Upper lobe of right lung (tissue), 1 donor: ENCODE measurements around the gene ADORA3. TPM values are rescaled to one million over a fixed set of nuclear protein-coding genes. Genes with fewer than 3 reads are reported as not detected.

Experiments
- ATAC-seq: fragments of 200-7000 bp; cut with Tn5 transposase; one replicate; pipeline ENCODE4 v1.9.1; 2020; ENCODE audit warnings: mild to moderate bottlenecking, moderate library complexity
- DNase-seq: peaks from one replicate; pipeline ENCODE4 v3.0.0-alpha.2; 2020
- H3K27ac ChIP-seq: fragments of 200-600 bp; one replicate; pipeline ENCODE4 v1.8.0; 2022
- H3K27me3 ChIP-seq: fragments of 200-600 bp; one replicate; pipeline ENCODE4 v1.8.0; 2022; ENCODE audit warnings: mild to moderate bottlenecking
- H3K36me3 ChIP-seq: fragments of 200-600 bp; one replicate; pipeline ENCODE4 v1.8.0; 2022
- H3K4me1 ChIP-seq: fragments of 200-600 bp; one replicate; pipeline ENCODE4 v1.8.0; 2022
- H3K4me3 ChIP-seq: fragments of 200-600 bp; one replicate; pipeline ENCODE4 v1.8.0; 2022; ENCODE audit warnings: mild to moderate bottlenecking
- H3K9me3 ChIP-seq: fragments of 200-600 bp; one replicate; pipeline ENCODE4 v1.8.0; 2022
- intact Hi-C: fragments of 100-400 bp; cut with DNase I; formaldehyde crosslinking; loops from one replicate; pipeline ENCODE4 v1.11.0; 2022
- total RNA-seq: library from RNA; stranded (reverse); fragmentation: NEBNext Ultra II Directional; extraction: Animal tissue kit (Norgen Biotek cat#: 25700); gene quantifications from one replicate; pipeline ENCODE4 v1.2.1, GENCODE V29; 2021
- TF ChIP-seq, protein P1 (sequence below): fragments of 200-600 bp; IDR thresholded peaks from one replicate; pipeline ENCODE4 v1.8.0; 2022; ENCODE audit warnings: antibody characterized with exemption
- donor health status: DM: no; HTN: yes; CAD: no; lungs with severe emphysema.

ADORA3 gene
- total RNA-seq, 1 donor from 2014 or later = 9.3 TPM

DNA sequence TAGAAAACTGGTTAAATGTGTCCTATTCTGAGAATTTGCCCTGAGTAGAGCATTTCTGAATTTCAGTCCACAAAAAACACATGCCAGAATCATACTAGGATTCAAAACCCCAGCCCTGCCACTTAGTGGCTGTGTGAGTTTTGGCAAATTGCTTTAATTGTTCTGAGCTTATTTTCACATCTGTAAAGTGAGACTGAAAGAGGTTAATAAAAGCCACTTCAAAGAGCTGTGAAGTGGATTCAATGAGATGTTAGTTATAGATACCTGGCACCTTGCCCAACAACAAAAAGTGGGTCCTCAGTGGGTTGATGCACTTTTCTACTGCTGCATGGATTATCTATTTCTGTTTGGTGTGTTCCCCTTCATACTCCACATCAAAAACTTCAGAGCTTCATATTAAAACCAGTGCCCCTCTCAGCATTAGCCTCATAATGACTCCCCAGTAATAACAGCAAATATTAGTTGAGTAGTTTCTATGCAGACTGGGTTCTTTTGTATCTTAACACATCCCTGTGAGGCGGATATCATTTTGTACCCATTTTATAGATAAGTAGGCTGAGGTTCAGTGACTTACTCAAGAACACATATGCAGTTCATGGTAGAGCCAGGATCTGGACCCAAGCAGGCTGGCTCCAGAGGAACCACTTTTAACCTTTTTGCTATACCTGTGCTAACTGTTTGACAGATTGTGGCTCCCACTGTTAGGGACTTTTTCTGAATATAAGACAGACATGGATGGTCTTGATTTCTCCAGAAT lies 14.2 kb upstream of the ADORA3 start:
- H3K4me1 ChIP-seq = peaks cover 20% of the 10 kb centered on the region
- no peaks in the 10 kb centered on the region for H3K27me3 ChIP-seq
- TF ChIP-seq, protein P1, sequence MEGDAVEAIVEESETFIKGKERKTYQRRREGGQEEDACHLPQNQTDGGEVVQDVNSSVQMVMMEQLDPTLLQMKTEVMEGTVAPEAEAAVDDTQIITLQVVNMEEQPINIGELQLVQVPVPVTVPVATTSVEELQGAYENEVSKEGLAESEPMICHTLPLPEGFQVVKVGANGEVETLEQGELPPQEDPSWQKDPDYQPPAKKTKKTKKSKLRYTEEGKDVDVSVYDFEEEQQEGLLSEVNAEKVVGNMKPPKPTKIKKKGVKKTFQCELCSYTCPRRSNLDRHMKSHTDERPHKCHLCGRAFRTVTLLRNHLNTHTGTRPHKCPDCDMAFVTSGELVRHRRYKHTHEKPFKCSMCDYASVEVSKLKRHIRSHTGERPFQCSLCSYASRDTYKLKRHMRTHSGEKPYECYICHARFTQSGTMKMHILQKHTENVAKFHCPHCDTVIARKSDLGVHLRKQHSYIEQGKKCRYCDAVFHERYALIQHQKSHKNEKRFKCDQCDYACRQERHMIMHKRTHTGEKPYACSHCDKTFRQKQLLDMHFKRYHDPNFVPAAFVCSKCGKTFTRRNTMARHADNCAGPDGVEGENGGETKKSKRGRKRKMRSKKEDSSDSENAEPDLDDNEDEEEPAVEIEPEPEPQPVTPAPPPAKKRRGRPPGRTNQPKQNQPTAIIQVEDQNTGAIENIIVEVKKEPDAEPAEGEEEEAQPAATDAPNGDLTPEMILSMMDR = no peak
- no peaks in the 10 kb centered on the region for H3K36me3 ChIP-seq
- DNase-seq (no peak), ATAC-seq (no peak)
- intact Hi-C loops = no loop called here
- no peaks in the 10 kb centered on the region for H3K9me3 ChIP-seq
- H3K27ac ChIP-seq = no peak overlapping the region
- no peak overlapping the region for H3K4me3 ChIP-seq

DNA sequence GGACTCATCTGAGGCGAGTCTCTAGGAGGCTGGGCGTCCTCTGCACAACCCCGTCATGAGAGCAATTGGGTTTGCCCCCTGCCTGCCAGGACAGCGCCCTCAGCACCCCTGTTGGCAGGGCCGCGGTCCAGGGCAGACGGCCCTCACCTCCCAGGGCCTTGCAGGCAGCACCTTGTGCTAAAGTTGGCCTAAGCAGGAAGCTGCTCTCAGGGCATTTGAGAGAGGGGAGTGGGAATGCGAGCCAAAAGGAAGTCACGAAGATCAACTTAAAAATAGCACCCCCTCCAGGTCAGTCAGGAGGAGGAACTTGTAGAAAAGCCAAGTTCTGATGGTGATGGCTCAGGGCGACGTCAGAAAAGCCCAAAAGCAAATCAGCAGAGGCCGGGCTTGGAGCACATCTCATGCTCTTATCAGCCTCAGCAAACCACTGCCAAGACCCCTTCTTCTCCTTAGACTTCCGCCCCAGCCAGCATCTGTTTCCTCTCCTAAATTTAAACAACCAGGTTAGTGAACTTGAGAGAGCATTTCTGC lies 12.6 kb upstream of the ADORA3 start:
- peaks cover 23% of the 10 kb centered on the region for H3K4me1 ChIP-seq
- ATAC-seq (peak; percentile 70), DNase-seq (peak; percentile 68)
- H3K9me3 ChIP-seq = no peaks in the 10 kb centered on the region
- peak overlapping the region; percentile 39 for H3K4me3 ChIP-seq
- peak overlapping the region; percentile 84 for H3K27ac ChIP-seq
- TF ChIP-seq, protein P1 = peak; percentile 37
- intact Hi-C loops = no loop called here
- no peaks in the 10 kb centered on the region for H3K36me3 ChIP-seq
- no peaks in the 10 kb centered on the region for H3K27me3 ChIP-seq

DNA sequence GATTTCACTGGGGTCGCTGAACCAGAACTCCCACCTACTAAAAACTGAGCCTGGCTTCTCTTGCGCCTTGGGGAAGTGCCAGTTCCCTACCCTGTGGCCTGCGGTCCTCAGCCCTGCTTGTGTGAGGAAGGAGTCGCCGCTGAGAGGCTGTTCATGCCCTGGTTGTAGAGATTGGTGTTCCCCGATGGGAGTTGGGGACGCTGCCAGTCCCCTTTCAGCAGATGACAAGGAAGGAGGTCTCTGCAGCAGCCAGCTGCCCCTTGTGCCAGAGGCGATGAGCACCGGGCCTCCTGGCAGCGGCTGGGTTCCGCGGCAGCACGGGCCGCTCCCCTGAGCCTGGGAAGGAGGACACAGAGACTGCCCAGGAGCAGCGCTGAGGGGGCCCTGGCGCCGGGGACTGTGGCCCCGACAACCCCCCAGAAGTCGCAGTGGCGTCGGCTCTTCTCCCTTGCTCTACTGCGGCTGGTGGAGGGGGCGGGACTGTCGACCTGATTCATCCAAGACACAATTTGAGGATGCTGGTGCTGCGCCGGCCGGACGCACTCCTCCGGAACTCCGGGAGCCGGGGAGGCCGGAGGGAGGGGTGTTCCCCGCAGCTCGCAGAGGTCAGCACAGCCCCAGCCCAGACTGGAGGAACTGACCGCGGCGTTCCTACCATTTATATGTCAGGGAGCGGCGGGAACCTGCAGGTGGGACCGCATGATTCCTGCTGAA lies 12.0 kb upstream of the ADORA3 start:
- intact Hi-C loops = no loop called here
- peak; percentile 79 for DNase-seq
- H3K27ac ChIP-seq = peak overlapping the region; percentile 84
- ATAC-seq = peak; percentile 71
- H3K4me1 ChIP-seq = peaks cover 24% of the 10 kb centered on the region
- TF ChIP-seq, protein P1 = no peak
- no peaks in the 10 kb centered on the region for H3K36me3 ChIP-seq
- H3K4me3 ChIP-seq = peak overlapping the region; percentile 39
- H3K9me3 ChIP-seq = no peaks in the 10 kb centered on the region
- no peaks in the 10 kb centered on the region for H3K27me3 ChIP-seq

DNA sequence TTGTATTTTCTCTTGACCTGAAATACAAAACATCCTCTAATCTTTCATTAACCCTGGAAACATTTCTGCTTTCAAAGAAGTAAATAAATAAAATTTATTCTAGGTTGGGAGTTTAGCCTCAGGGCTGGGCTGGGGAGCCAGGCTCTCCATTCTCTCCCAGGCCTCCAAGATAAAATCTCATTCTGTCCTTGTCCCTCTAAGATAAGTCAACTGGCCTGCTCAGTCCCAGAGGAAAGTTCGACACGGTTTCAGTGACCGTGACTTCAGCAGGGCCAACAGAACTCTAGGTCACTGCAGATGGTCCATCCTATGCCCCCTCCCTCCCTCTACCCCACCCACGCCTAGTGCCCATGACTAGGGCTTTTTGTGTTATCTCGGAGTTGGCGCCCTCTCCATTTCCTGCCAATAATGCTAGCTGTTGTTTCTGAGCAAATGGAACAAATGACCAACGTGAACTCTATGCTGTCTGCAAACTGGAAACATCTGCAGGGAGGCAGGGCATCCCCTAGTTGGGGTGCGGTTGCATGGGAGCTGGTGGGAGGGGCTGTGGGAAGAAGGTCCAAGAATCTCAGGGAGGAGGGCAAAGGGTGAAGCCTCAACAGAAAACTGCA lies 10.1 kb upstream of the ADORA3 start:
- Histone ChIP-seq H3K4me1 (peaks cover 41% of the 10 kb centered on the region), H3K27ac (no peak overlapping the region), H3K36me3 (no peaks in the 10 kb centered on the region), H3K4me3 (no peak overlapping the region), H3K9me3 (no peaks in the 10 kb centered on the region), H3K27me3 (no peaks in the 10 kb centered on the region)
- intact Hi-C loops = no loop called here
- no peak for DNase-seq
- TF ChIP-seq, protein P1 = no peak
- ATAC-seq = no peak

DNA sequence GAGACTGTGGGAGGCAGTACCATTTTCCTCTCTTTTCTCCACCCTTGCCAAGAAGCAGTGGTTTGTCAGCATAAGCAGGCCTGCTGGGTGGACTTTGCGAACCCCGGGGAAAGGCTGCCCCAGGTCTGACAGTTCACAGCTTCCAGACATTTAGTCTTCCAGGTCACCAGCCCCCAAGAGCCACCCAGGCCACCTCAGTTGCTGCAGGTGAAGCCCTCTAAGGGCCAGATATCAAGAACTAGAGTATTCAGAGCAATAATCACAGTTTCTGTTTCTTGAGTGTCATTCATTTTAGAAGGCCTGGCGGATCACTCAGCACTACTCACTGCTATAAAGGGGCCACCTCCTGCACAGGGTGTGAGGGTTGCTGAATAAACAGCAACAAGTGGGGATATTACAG lies 9.5 kb upstream of the ADORA3 start:
- intact Hi-C loops = no loop called here
- H3K27ac ChIP-seq = no peak overlapping the region
- DNase-seq (no peak), ATAC-seq (no peak)
- TF ChIP-seq, protein P1 = no peak
- no peaks in the 10 kb centered on the region for H3K9me3 ChIP-seq
- no peaks in the 10 kb centered on the region for H3K36me3 ChIP-seq
- H3K27me3 ChIP-seq = no peaks in the 10 kb centered on the region
- no peak overlapping the region for H3K4me3 ChIP-seq
- H3K4me1 ChIP-seq = peaks cover 46% of the 10 kb centered on the region
